H1 (cell line): Measurements from ENCODE around the gene GRID2.

Experiments
- BRCA1 ChIP-seq: IDR thresholded peaks from 2 replicates; pipeline ENCODE4 v1.6.1; 2012; ENCODE audit warnings: low read depth, low read length, improper control_type of control experiment
- CREB1 ChIP-seq: IDR thresholded peaks from 2 replicates; pipeline ENCODE4 v1.6.1; 2012; ENCODE audit warnings: inconsistent platforms
- EP300 ChIP-seq, 2 experiments: IDR thresholded peaks; 1 replicate in 1 of 2; 2 replicates in 1 of 2; pipeline ENCODE4 v1.6.1; 2011 to 2012; ENCODE audit warnings: low read depth in 2 of 2, low read length in 2 of 2, mild to moderate bottlenecking in 2 of 2, borderline replicate concordance in 1 of 2, inconsistent platforms in 1 of 2, moderate library complexity in 1 of 2
- EZH2 ChIP-seq: fragments of 200-600 bp; sonication (generic); IDR thresholded peaks from 2 replicates; pipeline ENCODE4 v1.7.1; 2012; ENCODE audit warnings: low read depth, mild to moderate bottlenecking, moderate library complexity, low read length, inconsistent platforms; ENCODE audit not compliant: severe bottlenecking
- FOSL1 ChIP-seq: IDR thresholded peaks from 2 replicates; pipeline ENCODE4 v1.6.1; 2011; ENCODE audit warnings: mild to moderate bottlenecking, low read depth, low read length, moderate library complexity; ENCODE audit not compliant: insufficient read depth
- JUND ChIP-seq: IDR thresholded peaks from 2 replicates; pipeline ENCODE4 v1.6.1; 2011; ENCODE audit warnings: mild to moderate bottlenecking, improper control_type of control experiment, low read length
- POLR2A ChIP-seq, 2 experiments: IDR thresholded peaks; 1 replicate in 1 of 2; 2 replicates in 1 of 2; pipeline ENCODE4 v1.6.1; 2011; ENCODE audit warnings: low read depth in 2 of 2, low read length in 2 of 2, mild to moderate bottlenecking in 2 of 2; ENCODE audit errors: control extremely low read depth in 1 of 2
- POLR2AphosphoS5 ChIP-seq: IDR thresholded peaks from 2 replicates; pipeline ENCODE4 v1.6.1; 2011; ENCODE audit warnings: low read depth, low read length
- RAD21 ChIP-seq, 2 experiments: IDR thresholded peaks in 1 of 2; conservative IDR thresholded peaks in 1 of 2; 2 replicates each; pipeline ENCODE4 v1.6.1; 2011; ENCODE audit warnings: low read depth in 2 of 2, low read length in 2 of 2, improper control_type of control experiment in 1 of 2, inconsistent platforms in 1 of 2, mild to moderate bottlenecking in 1 of 2, moderate library complexity in 1 of 2
- RBBP5 ChIP-seq: IDR thresholded peaks from 2 replicates; pipeline ENCODE4 v1.7.1; 2012; ENCODE audit warnings: low read depth, mild to moderate bottlenecking, inconsistent platforms, low read length, moderate library complexity, borderline replicate concordance
- TCF12 ChIP-seq: IDR thresholded peaks from 2 replicates; pipeline ENCODE4 v1.6.1; 2011; ENCODE audit warnings: low read depth, mild to moderate bottlenecking, low read length
- TF ChIP-seq, protein P1 (sequence below): IDR thresholded peaks from 2 replicates; pipeline ENCODE4 v1.6.1; 2011; ENCODE audit warnings: low read depth, mild to moderate bottlenecking, low read length; ENCODE audit not compliant: insufficient read depth
- TF ChIP-seq, protein P2 (sequence below): IDR thresholded peaks from 2 replicates; pipeline ENCODE4 v1.6.1; 2011; ENCODE audit warnings: low read length, improper control_type of control experiment

DNA sequence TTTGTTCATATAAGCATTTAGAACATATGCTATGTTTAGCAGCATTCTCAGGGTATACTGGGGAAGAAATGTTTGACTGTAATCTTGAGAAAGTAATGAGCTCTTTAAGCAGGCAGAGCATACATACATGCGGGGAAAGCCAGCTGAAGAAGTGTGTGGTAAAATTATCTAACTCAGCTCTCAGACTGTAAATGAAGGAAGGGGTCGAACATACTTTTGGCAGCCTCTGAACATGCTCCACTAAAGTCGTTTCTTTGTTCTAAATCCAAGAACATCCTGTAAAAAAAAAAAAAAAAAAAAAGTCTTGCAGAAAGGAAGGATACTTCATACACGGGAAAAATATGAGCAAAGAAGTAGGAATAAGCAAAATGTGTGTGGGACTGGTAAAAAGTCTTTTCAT, 224.8 kb downstream of the GRID2 start:
- no peak for TF ChIP-seq EP300 (IDR thresholded peaks at IDR 0.05; ENCODE audit: borderline replicate concordance in 1 of 2, low read depth in 2 of 2, low read length in 2 of 2)
- no peak for TF ChIP-seq POLR2A (IDR thresholded peaks at IDR 0.05; ENCODE audit: control extremely low read depth in 1 of 2, low read depth in 2 of 2, low read length in 2 of 2)
- TF ChIP-seq RBBP5 = no peak
- no peak for TF ChIP-seq FOSL1
- TF ChIP-seq CREB1 = no peak
- TF ChIP-seq, protein P1, sequence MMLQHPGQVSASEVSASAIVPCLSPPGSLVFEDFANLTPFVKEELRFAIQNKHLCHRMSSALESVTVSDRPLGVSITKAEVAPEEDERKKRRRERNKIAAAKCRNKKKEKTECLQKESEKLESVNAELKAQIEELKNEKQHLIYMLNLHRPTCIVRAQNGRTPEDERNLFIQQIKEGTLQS = no peak
- TF ChIP-seq TCF12 = no peak
- TF ChIP-seq JUND = no peak
- TF ChIP-seq, protein P2, sequence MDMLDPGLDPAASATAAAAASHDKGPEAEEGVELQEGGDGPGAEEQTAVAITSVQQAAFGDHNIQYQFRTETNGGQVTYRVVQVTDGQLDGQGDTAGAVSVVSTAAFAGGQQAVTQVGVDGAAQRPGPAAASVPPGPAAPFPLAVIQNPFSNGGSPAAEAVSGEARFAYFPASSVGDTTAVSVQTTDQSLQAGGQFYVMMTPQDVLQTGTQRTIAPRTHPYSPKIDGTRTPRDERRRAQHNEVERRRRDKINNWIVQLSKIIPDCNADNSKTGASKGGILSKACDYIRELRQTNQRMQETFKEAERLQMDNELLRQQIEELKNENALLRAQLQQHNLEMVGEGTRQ = no peak
- no peak for TF ChIP-seq EZH2
- TF ChIP-seq RAD21 (IDR thresholded peaks at IDR 0.05 in 1 of 2, conservative IDR thresholded peaks at IDR 0.05 in 1 of 2; ENCODE audit: low read depth in 2 of 2, low read length in 2 of 2) = no peak
- TF ChIP-seq BRCA1 = no peak
- no peak for TF ChIP-seq POLR2AphosphoS5
